22Rv1 (cell line): ENCODE measurements around the gene MYO9B.

Source experiments
- ZFX ChIP-seq: fragments of 450-650 bp; IDR thresholded peaks from 2 replicates; pipeline ENCODE4 v1.6.1; 2017; ENCODE audit warnings: antibody characterized with exemption, borderline replicate concordance
- TF ChIP-seq, protein P1 (sequence below): fragments of 450-650 bp; IDR thresholded peaks from 2 replicates; pipeline ENCODE4 v1.5.1; 2017; ENCODE audit warnings: mild to moderate bottlenecking

- TF ChIP-seq, protein P1, sequence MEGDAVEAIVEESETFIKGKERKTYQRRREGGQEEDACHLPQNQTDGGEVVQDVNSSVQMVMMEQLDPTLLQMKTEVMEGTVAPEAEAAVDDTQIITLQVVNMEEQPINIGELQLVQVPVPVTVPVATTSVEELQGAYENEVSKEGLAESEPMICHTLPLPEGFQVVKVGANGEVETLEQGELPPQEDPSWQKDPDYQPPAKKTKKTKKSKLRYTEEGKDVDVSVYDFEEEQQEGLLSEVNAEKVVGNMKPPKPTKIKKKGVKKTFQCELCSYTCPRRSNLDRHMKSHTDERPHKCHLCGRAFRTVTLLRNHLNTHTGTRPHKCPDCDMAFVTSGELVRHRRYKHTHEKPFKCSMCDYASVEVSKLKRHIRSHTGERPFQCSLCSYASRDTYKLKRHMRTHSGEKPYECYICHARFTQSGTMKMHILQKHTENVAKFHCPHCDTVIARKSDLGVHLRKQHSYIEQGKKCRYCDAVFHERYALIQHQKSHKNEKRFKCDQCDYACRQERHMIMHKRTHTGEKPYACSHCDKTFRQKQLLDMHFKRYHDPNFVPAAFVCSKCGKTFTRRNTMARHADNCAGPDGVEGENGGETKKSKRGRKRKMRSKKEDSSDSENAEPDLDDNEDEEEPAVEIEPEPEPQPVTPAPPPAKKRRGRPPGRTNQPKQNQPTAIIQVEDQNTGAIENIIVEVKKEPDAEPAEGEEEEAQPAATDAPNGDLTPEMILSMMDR = no peak
- TF ChIP-seq ZFX = no peak
Observed at GRCh38 chr19:17216058-17216670, 140.6 kb downstream of the MYO9B start.
